Tibial nerve (tissue), 3 donors: ENCODE measurements around the gene PAQR4.

Source experiments
- POLR2A ChIP-seq, 2 donors: fragments of 450-650 bp; IDR thresholded peaks; one replicate each; pipeline ENCODE4 v1.6.1; 2017; ENCODE audit warnings: antibody characterized with exemption in 2 of 2, mild to moderate bottlenecking in 2 of 2, moderate library complexity in 2 of 2
- TF ChIP-seq, protein P1 (sequence below), 5 experiments: fragments of 200-600 bp in 3 of 5; fragments of 450-650 bp in 2 of 5; sonication (generic) in 3 of 5; IDR thresholded peaks; one replicate each; pipeline ENCODE4 v1.5.1; 2016 to 2019; ENCODE audit warnings: antibody characterized with exemption in 5 of 5, mild to moderate bottlenecking in 3 of 5, moderate library complexity in 2 of 5

DNA sequence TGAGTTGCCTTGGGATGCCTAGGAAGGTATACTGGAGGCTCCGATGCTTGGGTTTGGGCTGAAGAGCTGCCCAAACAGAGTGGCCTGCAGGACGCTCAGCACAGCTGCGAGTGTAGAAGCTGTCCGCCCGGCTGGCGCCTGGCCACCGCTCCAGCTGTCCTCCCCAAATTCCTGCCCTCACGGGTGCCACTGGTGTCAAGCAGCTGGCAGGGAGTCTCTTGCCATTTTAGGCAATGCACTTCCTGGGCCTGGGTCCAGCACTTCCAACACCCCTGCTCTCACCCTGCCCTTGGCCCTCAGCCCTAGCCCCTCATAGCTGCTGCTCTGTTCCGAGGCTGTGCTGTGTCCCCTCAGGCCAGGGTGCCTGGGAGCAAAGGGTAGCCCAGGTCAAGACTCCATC, 16.3 kb downstream of the PAQR4 start:
- TF ChIP-seq, protein P1, sequence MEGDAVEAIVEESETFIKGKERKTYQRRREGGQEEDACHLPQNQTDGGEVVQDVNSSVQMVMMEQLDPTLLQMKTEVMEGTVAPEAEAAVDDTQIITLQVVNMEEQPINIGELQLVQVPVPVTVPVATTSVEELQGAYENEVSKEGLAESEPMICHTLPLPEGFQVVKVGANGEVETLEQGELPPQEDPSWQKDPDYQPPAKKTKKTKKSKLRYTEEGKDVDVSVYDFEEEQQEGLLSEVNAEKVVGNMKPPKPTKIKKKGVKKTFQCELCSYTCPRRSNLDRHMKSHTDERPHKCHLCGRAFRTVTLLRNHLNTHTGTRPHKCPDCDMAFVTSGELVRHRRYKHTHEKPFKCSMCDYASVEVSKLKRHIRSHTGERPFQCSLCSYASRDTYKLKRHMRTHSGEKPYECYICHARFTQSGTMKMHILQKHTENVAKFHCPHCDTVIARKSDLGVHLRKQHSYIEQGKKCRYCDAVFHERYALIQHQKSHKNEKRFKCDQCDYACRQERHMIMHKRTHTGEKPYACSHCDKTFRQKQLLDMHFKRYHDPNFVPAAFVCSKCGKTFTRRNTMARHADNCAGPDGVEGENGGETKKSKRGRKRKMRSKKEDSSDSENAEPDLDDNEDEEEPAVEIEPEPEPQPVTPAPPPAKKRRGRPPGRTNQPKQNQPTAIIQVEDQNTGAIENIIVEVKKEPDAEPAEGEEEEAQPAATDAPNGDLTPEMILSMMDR (IDR thresholded peaks at IDR 0.05) = no peak
- TF ChIP-seq POLR2A (IDR thresholded peaks at IDR 0.05) = no peak
